Measurements from ENCODE around the gene GNL1.

GNL1 gene

GRCh38 chr6:30556066-30556905 is at the start of gene GNL1:
TSS of gene GNL1 (minus strand) at chr6:30556489. CDS start at chr6:30556203, 286 bp downstream.
- TF ChIP-seq, protein P1, sequence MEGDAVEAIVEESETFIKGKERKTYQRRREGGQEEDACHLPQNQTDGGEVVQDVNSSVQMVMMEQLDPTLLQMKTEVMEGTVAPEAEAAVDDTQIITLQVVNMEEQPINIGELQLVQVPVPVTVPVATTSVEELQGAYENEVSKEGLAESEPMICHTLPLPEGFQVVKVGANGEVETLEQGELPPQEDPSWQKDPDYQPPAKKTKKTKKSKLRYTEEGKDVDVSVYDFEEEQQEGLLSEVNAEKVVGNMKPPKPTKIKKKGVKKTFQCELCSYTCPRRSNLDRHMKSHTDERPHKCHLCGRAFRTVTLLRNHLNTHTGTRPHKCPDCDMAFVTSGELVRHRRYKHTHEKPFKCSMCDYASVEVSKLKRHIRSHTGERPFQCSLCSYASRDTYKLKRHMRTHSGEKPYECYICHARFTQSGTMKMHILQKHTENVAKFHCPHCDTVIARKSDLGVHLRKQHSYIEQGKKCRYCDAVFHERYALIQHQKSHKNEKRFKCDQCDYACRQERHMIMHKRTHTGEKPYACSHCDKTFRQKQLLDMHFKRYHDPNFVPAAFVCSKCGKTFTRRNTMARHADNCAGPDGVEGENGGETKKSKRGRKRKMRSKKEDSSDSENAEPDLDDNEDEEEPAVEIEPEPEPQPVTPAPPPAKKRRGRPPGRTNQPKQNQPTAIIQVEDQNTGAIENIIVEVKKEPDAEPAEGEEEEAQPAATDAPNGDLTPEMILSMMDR (IDR thresholded peaks at IDR 0.05; ENCODE audit: insufficient read depth, low read depth, low read length, missing control alignments) = no peak
- DNase-seq (ENCODE audit: low read depth) = peak; percentile 97
- peak within 1 kb of the TSS; percentile 98 for H3K4me3 ChIP-seq (ENCODE audit: low read length)

DNA sequence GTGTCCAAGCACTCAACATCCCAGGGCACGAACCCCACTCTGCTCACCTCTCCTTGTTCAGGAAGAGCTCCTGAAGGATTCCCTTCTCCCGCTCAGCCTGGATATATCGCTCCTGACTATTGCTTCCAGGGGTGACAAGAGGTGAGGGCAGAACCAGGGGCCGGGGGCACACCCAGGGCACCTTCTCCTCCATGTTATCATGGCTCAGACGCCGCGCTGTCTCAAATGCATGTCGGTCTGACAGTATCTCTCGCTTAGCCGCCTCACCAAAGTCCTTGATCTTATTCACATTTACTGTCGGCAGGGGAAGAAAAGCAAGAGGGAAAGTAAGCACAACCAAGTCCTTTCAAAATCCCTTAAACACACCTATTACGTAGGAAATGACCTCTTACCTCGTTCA is 47.7 kb upstream of the GNL1 start:
- DNase-seq (ENCODE audit: low read depth) = no peak

DNA sequence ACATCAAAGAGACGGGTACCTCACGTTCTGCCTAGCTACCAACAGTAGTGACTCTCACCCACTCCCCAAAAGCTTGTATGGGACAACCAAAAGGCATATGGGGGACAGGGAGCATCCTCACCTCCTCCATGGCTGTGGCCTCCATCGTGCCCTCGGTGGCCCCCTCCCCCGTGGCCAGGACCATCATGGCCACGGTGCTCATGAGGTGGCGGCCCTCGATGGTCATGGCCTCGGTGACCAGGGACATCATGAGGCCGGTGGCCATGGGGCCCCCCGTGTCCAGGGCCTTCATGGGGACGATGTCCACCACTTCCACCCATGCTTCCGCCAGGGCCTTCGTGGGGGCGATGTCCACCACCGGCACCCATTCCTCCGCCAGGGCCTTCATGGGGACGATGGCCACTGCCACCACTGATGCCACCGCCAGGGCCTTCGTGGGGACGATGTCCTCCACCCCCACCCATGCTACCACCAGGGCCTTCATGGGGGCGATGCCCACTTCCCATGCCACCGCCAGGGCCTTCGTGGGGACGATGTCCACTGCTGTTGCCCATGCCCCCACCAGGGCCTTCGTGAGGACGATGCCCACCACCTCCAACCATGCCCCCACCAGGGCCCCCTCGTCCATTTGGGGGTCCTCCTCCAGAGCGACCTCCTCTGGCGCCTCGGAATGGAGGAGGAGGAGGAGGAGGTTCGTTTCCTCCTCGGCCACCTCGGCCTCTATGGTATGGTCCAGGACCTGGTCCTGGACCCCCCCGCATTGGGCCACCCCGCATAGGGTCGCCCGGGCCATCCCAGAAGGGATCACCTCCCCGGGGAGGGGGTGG is 45.7 kb upstream of the GNL1 start:
- TF ChIP-seq, protein P1 (IDR thresholded peaks at IDR 0.05; ENCODE audit: insufficient read depth, low read depth, low read length, missing control alignments) = no peak
- no peak for DNase-seq (ENCODE audit: low read depth)
- H3K4me3 ChIP-seq (ENCODE audit: low read length) = no peak overlapping the region

More for the DNA sequence above, 47.7 kb upstream of the GNL1 start:
- TF ChIP-seq, protein P1 (IDR thresholded peaks at IDR 0.05; ENCODE audit: insufficient read depth, low read depth, low read length, missing control alignments) = no peak
- H3K4me3 ChIP-seq (ENCODE audit: low read length) = no peak overlapping the region

DNA sequence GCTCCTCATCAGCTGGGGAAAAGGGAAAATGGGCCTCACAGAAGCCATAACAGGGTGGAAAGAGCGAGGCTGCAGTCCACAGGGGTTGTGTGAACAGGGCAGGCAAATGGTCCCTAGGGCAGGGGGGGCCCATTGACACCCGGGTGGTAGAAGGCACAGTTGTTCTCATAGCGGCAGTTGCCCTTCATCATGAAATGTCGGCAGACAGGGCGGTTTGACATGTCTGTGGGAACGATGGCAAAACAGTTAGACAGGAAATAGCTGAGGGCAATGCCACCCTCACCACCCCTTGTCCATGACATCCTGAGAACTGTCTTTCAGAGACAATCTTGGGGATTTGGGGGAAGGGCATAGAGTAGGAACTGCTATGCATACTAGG is 45.1 kb upstream of the GNL1 start:
- TF ChIP-seq, protein P1 (IDR thresholded peaks at IDR 0.05; ENCODE audit: insufficient read depth, low read depth, low read length, missing control alignments) = no peak
- no peak for DNase-seq (ENCODE audit: low read depth)
- H3K4me3 ChIP-seq (ENCODE audit: low read length) = no peak overlapping the region

GRCh38 chr6:30600451-30600961 is 44.2 kb upstream of the GNL1 start:
- H3K4me3 ChIP-seq (ENCODE audit: low read length) = no peak overlapping the region
- no peak for DNase-seq (ENCODE audit: low read depth)
- TF ChIP-seq, protein P1 (IDR thresholded peaks at IDR 0.05; ENCODE audit: insufficient read depth, low read depth, low read length, missing control alignments) = no peak

DNA sequence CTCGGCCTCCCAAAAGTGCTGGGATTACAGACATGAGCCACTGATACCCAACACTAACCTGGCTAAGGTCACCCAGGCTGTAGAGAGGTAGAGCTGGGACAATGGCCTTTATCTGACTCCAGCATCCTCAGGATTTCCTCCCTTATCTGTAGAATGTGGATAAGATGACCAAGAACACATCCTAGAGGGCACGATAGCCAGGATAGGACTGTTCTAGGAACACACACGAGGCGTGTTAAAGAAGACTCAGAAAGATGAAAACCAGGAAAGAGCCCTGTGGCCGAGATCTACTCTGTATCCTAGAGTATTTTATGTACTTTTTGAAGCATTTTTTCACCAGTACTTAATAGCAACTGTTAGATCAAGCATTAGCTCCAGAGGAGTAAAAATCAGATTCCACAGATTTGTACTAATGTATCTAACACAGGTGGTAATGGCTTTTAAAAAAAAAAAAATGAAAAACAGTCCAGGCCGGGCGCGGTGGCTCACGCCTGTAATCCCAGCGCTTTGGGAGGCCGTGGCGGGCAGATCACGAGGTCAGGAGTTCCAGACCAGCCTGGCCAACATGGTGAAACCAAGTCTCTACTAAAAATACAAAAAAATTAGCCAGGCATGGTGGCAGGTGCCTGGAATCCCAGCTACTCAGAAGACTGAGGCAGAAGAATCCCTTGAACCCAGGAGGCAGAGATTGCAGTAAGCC is 43.5 kb upstream of the GNL1 start:
- no peak overlapping the region for H3K4me3 ChIP-seq (ENCODE audit: low read length)
- TF ChIP-seq, protein P1 (IDR thresholded peaks at IDR 0.05; ENCODE audit: insufficient read depth, low read depth, low read length, missing control alignments) = no peak
- DNase-seq (ENCODE audit: low read depth) = no peak
